ENCODE measurements around the gene NDUFB6. TPM values are rescaled to one million over a fixed set of nuclear protein-coding genes. Genes with fewer than 3 reads are reported as not detected.
A peak's percentile ranks its signal among the peaks of the same experiment; 100 is the strongest.

Gene NDUFB6
- total and polyA plus RNA-seq, 2 of the 4 experiments (the other 2 are of a cell fraction) = 24.2 to 51.0 TPM

DNA sequence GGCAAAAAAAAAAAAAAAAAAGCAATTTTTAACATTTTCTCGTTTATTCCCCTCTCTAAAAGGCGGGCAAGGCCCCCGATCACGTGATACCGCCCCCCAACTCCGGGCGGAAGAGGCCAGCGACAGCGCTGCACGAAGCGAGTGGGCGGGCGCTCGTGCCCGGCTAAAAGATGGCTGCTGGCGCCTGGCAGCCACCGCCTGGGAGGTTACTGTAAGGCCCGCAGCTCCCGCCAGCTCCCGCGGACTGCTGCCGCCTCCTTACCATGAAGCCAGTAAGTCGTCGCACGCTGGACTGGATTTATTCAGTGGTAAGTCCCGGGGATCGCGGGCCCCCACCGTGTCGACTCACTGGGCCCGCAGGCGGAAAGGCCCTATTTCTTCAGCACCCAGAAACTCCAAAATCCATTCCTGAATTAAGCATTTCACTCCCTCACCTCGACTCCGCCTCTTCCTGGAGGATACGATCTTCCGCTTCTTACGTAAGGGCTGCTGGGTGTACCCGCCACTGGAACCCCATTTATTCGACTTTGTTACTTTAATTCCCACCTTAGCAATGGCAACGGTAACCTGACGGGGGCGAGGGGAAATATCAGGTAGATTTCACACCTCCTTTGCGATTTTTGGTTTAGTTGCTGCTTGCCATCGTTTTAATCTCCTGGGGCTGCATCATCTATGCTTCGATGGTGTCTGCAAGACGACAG, 20.6 kb downstream of the NDUFB6 start, which contains the start of the genes SMIM27 and TOPORS:
Gene SMIM27, plus strand, starts transcription at position 156 of the 701 bp plus-strand sequence. Its CDS starts 108 bp downstream, at position 264.
Gene TOPORS, minus strand, starts transcription at position 415 of the 701 bp plus-strand sequence. Its CDS starts 150 bp downstream, at position 265.
- CTCF ChIA-PET = interaction anchor here (1.0 to 2.7 kb wide), 3 partner anchors 20 to 173 kb away, joined by 3 to 10 read pairs (median 7); no protein-coding TSS in a partner anchor
- no peaks in the 10 kb centered on the region for H3K9me3 ChIP-seq (ENCODE audit: control insufficient read depth, insufficient read depth, low read length)
- intact Hi-C loops (cut with micrococcal nuclease) = loop anchor here (1.0 kb wide), 1 partner anchor 21 kb away; the partner anchor contains the start of gene NDUFB6
- peak within 1 kb of the TSS; percentile 66 for H2AK5ac ChIP-seq (ENCODE audit: low read depth, low read length)
- peak within 1 kb of the TSS; percentile 89 for H3K56ac ChIP-seq (ENCODE audit: extremely low read depth, insufficient read depth, low read length)
- H2AFZ ChIP-seq (replicated peaks; ENCODE audit: low read length, poor library complexity) = peak within 1 kb of the TSS; percentile 95
- H2AK9ac ChIP-seq (replicated peaks; ENCODE audit: low read depth, low read length, poor library complexity) = peak within 1 kb of the TSS; percentile 84
- no peaks in the 10 kb centered on the region for H3K27me3 ChIP-seq (ENCODE audit: control insufficient read depth, insufficient read depth, low read length)
- peak within 1 kb of the TSS; percentile 74 for H4K91ac ChIP-seq (ENCODE audit: insufficient read depth, low read depth, low read length)
- no peaks in the 10 kb centered on the region for H3K36me3 ChIP-seq (ENCODE audit: control insufficient read depth, insufficient read depth, low read length)
- ATAC-seq (ENCODE audit: low read depth) = peak; percentile 77
- POLR2A ChIA-PET (ENCODE audit: unreplicated experiment) = no interaction called here
- dilution Hi-C loops (cut with HindIII; ENCODE audit: low sequenced_read_pairs, unreplicated experiment) = loop anchor here (25.0 kb wide), 1 partner anchor 115 kb away; no protein-coding TSS in a partner anchor
- H3K23ac ChIP-seq (ENCODE audit: low read depth, low read length) = peak within 1 kb of the TSS; percentile 96
- peak within 1 kb of the TSS; percentile 94 for H3K9ac ChIP-seq (ENCODE audit: low read depth, low read length)
- H4K20me1 ChIP-seq (ENCODE audit: insufficient read depth, low read length) = peaks cover 16% of the 10 kb centered on the region
- 0% methylated on average over 17 of the region's 46 CpGs; no CpG with 5 or more reads in 1 of the 2 experiments for WGBS, 2 experiments (ENCODE audit: extremely low coverage in 2 of 2, insufficient read length in 1 of 2)
- peak within 1 kb of the TSS; percentile 97 for H3K14ac ChIP-seq (replicated peaks; ENCODE audit: low read depth, low read length)
- peak within 1 kb of the TSS; percentile 82 for H2BK5ac ChIP-seq (ENCODE audit: low read depth, low read length, poor library complexity, severe bottlenecking)
- peak within 1 kb of the TSS; percentile 57; the same call in 1 of the 2 replicates for H2BK120ac ChIP-seq (ENCODE audit: low read depth, low read length)
- H3K9me1 ChIP-seq (ENCODE audit: insufficient read depth, low read length) = no peaks in the 10 kb centered on the region
- H4K5ac ChIP-seq (ENCODE audit: low read depth, low read length) = peak within 1 kb of the TSS; percentile 90
- H3K4me1 ChIP-seq (ENCODE audit: control insufficient read depth, insufficient read depth, low read length) = no peaks in the 10 kb centered on the region; the same call in 1 of the 2 replicates
- H3K27ac ChIP-seq (ENCODE audit: insufficient read depth, low read length) = peak within 1 kb of the TSS; percentile 98
- peak within 1 kb of the TSS; percentile 87 for H3K18ac ChIP-seq (ENCODE audit: low read depth, low read length)
- in situ Hi-C loops (cut with MboI; ENCODE audit: low sequenced_read_pairs) = no loop called here
- peak within 1 kb of the TSS; percentile 94 for H3K4me3 ChIP-seq (ENCODE audit: insufficient read depth, low read depth, low read length)
- H3K4ac ChIP-seq (ENCODE audit: low read depth, low read length) = peak within 1 kb of the TSS; percentile 97
- peak within 1 kb of the TSS; percentile 90 to 94 for H4K8ac ChIP-seq (ENCODE audit: low read depth in 2 of 2, low read length in 2 of 2)
- peak within 1 kb of the TSS; percentile 98 for H3K4me2 ChIP-seq (ENCODE audit: low read depth, low read length)
- peak within 1 kb of the TSS; percentile 47; the same call in 1 of the 3 replicates for H2BK15ac ChIP-seq (ENCODE audit: low read depth, low read length)
- H3K79me1 ChIP-seq (ENCODE audit: low read depth in 1 of 2, low read length in 2 of 2) = peaks cover 23 to 38% of the 10 kb centered on the region in 2 experiments
- H2BK20ac ChIP-seq (ENCODE audit: low read depth, low read length) = peak within 1 kb of the TSS; percentile 23; the same call in 1 of the 2 replicates
- peak; percentile 88 for DNase-seq
- BruUV-seq (replicated peaks) = TSS peak; percentile 83
- no peak for TF ChIP-seq RAD21 (IDR thresholded peaks at IDR 0.05; ENCODE audit: low read length)
- peak; percentile 78; the same call in 1 of the 2 replicates for TF ChIP-seq CHD1 (IDR thresholded peaks at IDR 0.05; ENCODE audit: low read depth, low read length)
- TF ChIP-seq CTCF (conservative IDR thresholded peaks at IDR 0.05; ENCODE audit: low read depth, low read length) = no peak
- TF ChIP-seq POLR2A (IDR thresholded peaks at IDR 0.05; ENCODE audit: low read depth, low read length) = peak; percentile 90
- TF ChIP-seq, protein P1, sequence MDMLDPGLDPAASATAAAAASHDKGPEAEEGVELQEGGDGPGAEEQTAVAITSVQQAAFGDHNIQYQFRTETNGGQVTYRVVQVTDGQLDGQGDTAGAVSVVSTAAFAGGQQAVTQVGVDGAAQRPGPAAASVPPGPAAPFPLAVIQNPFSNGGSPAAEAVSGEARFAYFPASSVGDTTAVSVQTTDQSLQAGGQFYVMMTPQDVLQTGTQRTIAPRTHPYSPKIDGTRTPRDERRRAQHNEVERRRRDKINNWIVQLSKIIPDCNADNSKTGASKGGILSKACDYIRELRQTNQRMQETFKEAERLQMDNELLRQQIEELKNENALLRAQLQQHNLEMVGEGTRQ (IDR thresholded peaks at IDR 0.05; ENCODE audit: low read depth, low read length) = peak; percentile 96
- TF ChIP-seq MXI1 (IDR thresholded peaks at IDR 0.05; ENCODE audit: borderline replicate concordance, low read depth, low read length) = peak; percentile 63; the same call in 1 of the 2 replicates
- peak; percentile 80; the same call in 1 of the 2 replicates for TF ChIP-seq MAZ (IDR thresholded peaks at IDR 0.05; ENCODE audit: borderline replicate concordance, low read depth, low read length)
- TF ChIP-seq ELK1 (IDR thresholded peaks at IDR 0.05; ENCODE audit: borderline replicate concordance, low read depth, low read length) = no peak
- TF ChIP-seq SMC3 (IDR thresholded peaks at IDR 0.05; ENCODE audit: low read depth, low read length) = no peak
- TF ChIP-seq RFX5 (IDR thresholded peaks at IDR 0.05; ENCODE audit: low read depth, low read length) = no peak
- peak; percentile 79 for TF ChIP-seq CEBPB (IDR thresholded peaks at IDR 0.05; ENCODE audit: low read depth, low read length)
- no peak for TF ChIP-seq MAFK (IDR thresholded peaks at IDR 0.05; ENCODE audit: low read depth, low read length)
- no peak for TF ChIP-seq NFE2L2 (IDR thresholded peaks at IDR 0.05; ENCODE audit: low read depth, low read length)
- peak; percentile 26; the same call in 1 of the 2 replicates for TF ChIP-seq FOS (IDR thresholded peaks at IDR 0.05; ENCODE audit: low read depth, low read length)

All from IMR-90 (cell line).